DMS114 treated with DMSO at 0.1 percent for 48 hours (cell line): ENCODE data around the gene PLA2G4E.

Experiments
- DNase-seq: peaks from one replicate; lab custom pipeline; 2025; ENCODE audit not compliant: unreplicated experiment; lab: John Stamatoyannopoulos, UW

Gene PLA2G4E

DNA sequence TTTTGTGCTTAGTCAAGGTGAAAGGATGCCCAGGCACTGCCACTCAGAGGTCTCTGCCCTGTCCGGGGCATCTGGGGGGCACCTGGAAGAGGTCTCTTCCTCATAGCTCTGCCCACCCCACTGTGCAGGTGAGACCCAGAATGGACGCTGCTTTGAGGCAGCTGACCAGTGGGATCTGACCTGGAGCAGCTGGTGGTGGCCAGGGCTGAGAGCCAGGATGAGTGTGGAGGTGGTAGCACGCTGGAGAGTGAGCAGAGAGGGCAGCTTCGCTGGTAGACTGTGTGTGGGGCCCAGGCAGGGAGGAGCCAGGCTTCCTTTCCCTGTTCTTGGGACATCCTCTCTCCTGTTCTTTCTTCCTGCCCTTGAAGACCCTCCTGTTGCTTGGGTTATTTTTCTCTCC, 32.2 kb upstream of the PLA2G4E start:
- no peak for DNase-seq

DNA sequence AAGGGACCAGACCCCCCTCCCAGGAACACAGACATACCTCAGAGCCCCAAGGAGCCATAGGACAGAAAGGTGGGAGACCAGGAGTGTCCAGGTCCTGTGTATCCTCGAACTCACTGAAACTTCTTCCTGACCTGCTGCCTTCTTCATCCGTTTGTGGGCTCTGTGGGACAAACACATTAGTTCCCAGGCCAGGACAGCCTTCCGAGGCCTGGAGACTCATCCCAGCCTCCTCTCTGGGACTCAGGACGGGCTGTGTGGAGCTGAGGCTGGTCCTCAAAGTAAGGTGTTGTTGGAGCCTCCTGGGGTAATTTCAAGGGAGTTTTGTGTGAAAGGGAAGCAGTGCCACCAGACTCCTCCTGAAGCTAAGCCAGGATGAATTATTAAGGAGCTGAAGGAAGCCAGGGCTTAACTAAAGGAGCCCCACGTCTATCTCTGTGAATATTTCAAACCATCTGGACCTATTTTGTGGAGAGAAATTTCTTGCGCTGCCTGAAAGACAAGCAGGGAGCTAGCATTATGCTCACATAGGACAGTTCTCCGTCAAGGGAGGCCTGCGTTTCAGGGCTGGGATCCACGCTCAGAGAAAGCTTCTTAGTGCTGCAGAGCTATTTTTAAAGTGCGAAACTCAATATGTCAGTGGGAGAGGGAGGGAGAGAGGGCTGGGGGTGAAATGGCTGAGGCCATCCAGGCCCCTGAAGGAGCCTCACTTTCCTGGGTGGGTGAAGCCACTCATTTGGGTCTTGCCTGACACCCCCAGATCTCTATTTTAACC, 29.8 kb upstream of the PLA2G4E start:
- DNase-seq = no peak

DNA sequence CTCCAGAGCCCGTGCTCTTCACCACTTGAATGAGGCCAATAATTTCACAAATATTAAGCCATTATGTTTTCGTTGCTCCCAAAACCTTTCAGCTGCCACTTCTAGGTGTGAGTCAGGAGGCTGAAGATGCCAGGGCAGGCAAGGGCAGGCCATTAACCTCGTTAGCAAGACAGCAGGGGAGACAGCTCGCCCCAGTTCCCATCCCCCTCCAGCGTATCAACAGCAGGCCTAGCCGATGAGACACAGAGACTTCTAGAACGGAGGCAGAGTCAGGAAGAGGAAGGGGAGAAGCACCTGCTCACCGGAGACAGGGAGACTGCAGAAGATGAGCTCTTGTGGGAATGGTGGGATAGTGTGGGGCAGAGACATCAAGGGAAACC, 28.0 kb upstream of the PLA2G4E start:
- no peak for DNase-seq

- DNase-seq = no peak
Observed at GRCh38 chr15:42048080-42048820, 27.4 kb upstream of the PLA2G4E start.

DNA sequence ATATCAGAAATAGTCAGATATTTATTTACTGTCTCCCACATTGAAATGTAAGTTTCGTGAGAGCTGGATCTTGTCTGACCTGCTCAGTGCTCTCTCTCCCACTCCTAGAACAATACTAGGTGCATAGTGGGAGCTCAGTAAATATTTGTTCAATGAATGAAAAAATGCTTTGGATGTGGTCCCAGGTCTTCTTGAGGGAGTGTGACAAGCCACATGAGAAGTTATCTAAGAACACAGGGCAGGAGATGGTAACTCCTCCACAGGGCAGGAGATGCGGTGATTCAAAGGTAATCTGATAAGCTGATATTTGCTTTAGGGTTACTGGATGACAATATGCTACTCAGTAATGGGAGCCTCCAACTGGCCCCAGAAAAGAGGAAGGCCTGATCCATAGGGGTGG, 25.8 kb upstream of the PLA2G4E start:
- no peak for DNase-seq

- DNase-seq = no peak
Observed at GRCh38 chr15:42045211-42045615, 24.4 kb upstream of the PLA2G4E start.

- DNase-seq = no peak
Observed at GRCh38 chr15:42042602-42043400, 22.0 kb upstream of the PLA2G4E start.

- no peak for DNase-seq
Observed at GRCh38 chr15:42038401-42038800, 17.6 kb upstream of the PLA2G4E start.

GRCh38 chr15:42037656-42038055, 16.8 kb upstream of the PLA2G4E start:
- no peak for DNase-seq

GRCh38 chr15:42036966-42037365, 16.1 kb upstream of the PLA2G4E start:
- DNase-seq = no peak

DNA sequence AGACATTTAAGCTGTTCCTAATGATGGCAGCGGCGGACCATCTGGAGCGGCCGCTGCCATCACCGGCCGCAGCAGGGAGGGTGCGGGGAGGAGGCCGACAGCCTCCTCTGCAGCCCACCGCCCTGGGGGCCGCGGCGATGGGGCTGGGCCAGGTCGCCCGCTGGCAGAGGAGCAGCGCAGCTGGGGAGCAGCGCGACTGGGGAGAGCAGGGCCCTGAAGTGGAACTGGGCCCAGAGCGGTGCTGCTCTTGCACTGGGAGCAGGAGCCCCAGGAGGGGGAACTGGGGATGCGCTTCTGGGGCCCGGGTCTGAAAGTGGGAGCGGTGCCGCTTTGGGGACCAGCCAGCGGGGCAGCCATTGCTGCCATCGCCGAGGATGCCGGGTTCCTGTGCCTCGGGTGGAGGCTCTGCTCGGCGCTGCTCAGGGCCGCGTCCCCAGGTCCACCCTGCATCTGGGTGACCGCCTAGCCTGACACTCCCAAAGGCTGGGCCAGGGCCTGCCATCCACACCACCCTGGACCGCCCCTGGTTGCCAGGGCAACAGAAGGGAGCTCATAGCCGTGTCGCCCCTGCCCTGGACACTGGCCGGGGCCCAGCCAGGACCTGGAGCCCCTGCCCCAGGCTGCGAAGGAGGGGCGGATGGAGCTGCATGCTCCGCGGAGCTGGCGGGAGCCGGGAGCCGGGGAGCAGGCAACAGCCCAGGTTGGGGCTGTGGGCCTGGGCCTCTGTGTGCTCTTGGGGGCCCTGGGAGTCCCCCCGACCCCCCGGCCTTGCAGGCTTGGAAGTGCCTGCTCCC, 15.5 kb upstream of the PLA2G4E start:
- no peak for DNase-seq

DNA sequence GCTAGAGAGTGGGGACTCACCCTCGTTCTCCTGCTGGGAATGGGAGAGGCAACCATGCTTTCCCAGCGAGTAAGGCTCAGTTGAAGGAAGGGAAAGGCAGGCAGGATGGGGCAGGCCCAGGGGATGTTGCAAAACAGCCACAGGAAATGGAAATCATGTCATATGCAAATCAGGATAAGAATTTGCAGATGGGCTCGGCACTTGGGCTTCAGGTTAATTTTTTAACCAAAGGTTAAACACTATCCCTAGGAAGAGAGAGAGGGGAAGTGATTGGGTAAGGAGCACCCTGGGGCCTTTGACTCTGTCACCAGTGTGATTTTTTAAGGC, 14.6 kb upstream of the PLA2G4E start:
- DNase-seq = no peak

- DNase-seq = no peak
Observed at GRCh38 chr15:42034628-42035434, 14.0 kb upstream of the PLA2G4E start.

GRCh38 chr15:42033214-42033873, 12.5 kb upstream of the PLA2G4E start:
- DNase-seq = no peak

DNA sequence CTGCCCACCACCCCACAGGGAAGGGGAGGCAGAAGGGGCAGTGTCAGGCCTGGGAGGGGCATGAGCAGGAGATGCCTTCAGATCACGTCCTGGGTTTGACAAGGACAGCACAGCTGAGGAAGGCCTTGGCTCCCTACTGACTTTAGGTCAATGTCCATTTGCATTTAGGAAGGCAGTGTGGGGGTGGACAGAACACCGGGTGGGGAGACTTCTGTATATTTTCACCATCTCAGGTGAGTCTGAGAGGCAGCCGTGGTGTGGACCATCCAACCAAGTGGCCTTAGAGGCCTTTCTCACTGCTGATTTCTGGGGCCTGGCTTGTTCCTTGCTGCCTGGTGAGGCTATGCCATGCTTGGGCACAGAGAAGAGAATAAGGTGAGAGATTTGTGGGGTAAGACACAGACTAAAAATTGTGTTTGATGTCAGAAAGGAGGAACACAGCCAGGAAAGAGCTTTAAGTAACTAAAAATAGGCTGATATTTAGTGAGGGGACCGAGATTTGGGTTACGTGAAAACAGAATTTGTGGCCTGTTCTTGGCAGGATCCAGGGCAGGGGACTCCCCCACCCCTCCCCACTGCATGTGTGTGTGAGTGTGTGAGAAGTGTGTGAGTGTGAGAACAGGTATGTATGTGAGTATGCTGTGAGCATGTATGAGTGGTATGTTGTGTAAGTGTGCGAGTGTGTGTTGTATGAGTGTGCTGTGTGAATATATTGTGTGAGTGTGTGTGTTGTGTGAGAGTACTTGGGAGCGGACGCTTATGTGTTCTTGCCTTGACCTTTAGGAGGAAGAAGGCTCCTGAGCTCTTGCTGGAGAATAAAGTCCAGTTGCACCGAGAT, 11.8 kb upstream of the PLA2G4E start:
- DNase-seq = no peak

GRCh38 chr15:42031198-42031915, 10.5 kb upstream of the PLA2G4E start:
- DNase-seq = no peak

DNA sequence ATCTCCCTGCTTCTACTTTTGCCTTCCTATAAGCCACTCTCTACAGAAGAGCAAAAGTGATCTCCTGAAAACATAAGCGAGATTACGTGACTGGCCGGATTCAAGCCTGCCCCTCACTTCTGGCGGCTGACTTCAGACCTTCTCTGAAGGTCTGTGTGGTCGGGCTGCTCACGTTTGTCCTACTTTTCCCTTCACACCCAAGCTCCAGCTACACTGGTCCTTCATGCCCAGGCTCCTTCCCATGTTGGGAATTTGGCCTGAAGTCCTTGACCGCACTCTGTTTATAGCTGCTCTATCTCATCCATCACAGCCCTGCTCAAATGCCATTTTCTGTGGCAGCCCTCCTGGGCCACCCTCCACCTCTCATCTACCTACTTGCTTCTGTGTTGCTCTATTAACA, 6.7 kb upstream of the PLA2G4E start:
- DNase-seq = no peak

DNA sequence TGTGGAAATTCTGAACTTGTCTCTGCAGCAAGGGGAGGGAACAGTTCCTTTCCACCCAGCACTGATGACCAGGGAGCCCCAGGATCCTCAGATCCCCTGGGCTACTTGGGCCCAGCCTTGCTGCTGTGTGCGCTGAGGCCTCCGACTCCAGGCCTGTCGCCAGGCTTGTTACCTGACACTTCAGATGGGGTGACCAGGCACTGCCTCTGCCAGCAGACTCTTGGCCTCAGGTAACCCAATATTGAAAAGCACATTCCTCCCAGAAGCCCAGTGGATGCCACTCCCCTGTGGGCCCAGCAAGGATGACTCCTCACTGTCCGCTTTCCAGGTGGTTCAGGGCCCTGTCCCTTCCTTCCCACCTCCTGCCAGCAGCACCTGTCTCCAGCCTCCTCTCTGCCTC, 3.5 kb upstream of the PLA2G4E start:
- no peak for DNase-seq
